ENCODE data around the gene ZNF546.

ZNF546 gene

GRCh38 chr19:40056505-40056904 is 59.6 kb downstream of the ZNF546 start:
- no peak for DNase-seq

- no peak for DNase-seq
Observed at GRCh38 chr19:40057166-40057565, 60.3 kb downstream of the ZNF546 start.

- DNase-seq, result no peak
Observed at GRCh38 chr19:40059624-40060023, 62.8 kb downstream of the ZNF546 start.

GRCh38 chr19:40070058-40070457 is 73.2 kb downstream of the ZNF546 start:
- DNase-seq, result no peak

Data from NK-92 treated with Interleukin-12 subunit alpha and Interleukin-12 subunit beta, amount 100 ng/mL, for 24 hours (cell line).